Keratinocyte (primary cell): ENCODE results near the gene DOK5. TPM values are rescaled to one million over a fixed set of nuclear protein-coding genes. Genes with fewer than 3 reads are reported as not detected.

ENCODE experiments used
- DNase-seq: peaks from one replicate; pipeline ENCODE4 v3.0.0-alpha.2; 2011; ENCODE audit warnings: low read depth, missing footprints, low spot score
- FAIRE-seq: peaks from 2 replicates; lab custom pipeline; 2011; peaks lifted over from hg19 to GRCh38; lab: Jason Lieb, UNC
- H2AFZ ChIP-seq: 2 replicates; pipeline ENCODE4 v1.6.0; 2012; ENCODE audit warnings: low read length, control low read depth, inconsistent platforms; ENCODE audit not compliant: control insufficient read depth
- H3K27ac ChIP-seq: 2 replicates; pipeline ENCODE4 v1.5.1; 2011; ENCODE audit warnings: low read length; ENCODE audit not compliant: control insufficient read depth, insufficient read depth
- H3K27me3 ChIP-seq: 3 replicates; pipeline ENCODE4 v1.6.0; 2011; ENCODE audit warnings: low read length; ENCODE audit not compliant: control insufficient read depth, insufficient read depth; ENCODE audit errors: extremely low read depth
- H3K36me3 ChIP-seq, 2 experiments: 2 replicates in 1 of 2; 3 replicates in 1 of 2; pipeline ENCODE4 v1.5.1; 2011; ENCODE audit warnings: low read length in 2 of 2, mild to moderate bottlenecking in 1 of 2; ENCODE audit not compliant: control insufficient read depth in 2 of 2, insufficient read depth in 2 of 2; ENCODE audit errors: extremely low read depth in 1 of 2
- H3K4me1 ChIP-seq: 3 replicates; pipeline ENCODE4 v1.5.1; 2011; ENCODE audit warnings: low read length; ENCODE audit not compliant: control insufficient read depth, insufficient read depth; ENCODE audit errors: extremely low read depth
- H3K4me2 ChIP-seq: 3 replicates; pipeline ENCODE4 v1.6.0; 2011; ENCODE audit warnings: low read depth, low read length; ENCODE audit not compliant: control insufficient read depth, insufficient read depth; ENCODE audit errors: extremely low read depth
- H3K4me3 ChIP-seq, 3 experiments: fragments of 200-600 bp in 1 of 3; sonication (generic) in 1 of 3; 2 replicates in 2 of 3; 3 replicates in 1 of 3; pipeline ENCODE4 v1.5.1; 2011 to 2016; ENCODE audit warnings: low read length in 3 of 3, mild to moderate bottlenecking in 3 of 3, control low read depth in 2 of 3, inconsistent platforms in 1 of 3, low read depth in 1 of 3, mixed read lengths in 1 of 3, mixed run types in 1 of 3, moderate library complexity in 1 of 3; ENCODE audit not compliant: control insufficient read depth in 2 of 3, insufficient read depth in 2 of 3; ENCODE audit errors: extremely low read depth in 1 of 3
- H3K79me2 ChIP-seq: 2 replicates; pipeline ENCODE4 v1.6.0; 2012; ENCODE audit warnings: low read length; ENCODE audit not compliant: control insufficient read depth, insufficient read depth
- H3K9ac ChIP-seq: 3 replicates; pipeline ENCODE4 v1.6.0; 2011; ENCODE audit warnings: low read length; ENCODE audit not compliant: control insufficient read depth, insufficient read depth; ENCODE audit errors: extremely low read depth
- H3K9me1 ChIP-seq: 3 replicates; pipeline ENCODE4 v1.6.0; 2011; ENCODE audit warnings: low read length; ENCODE audit not compliant: control insufficient read depth, insufficient read depth; ENCODE audit errors: extremely low read depth
- H3K9me3 ChIP-seq: 2 replicates; pipeline ENCODE4 v1.5.1; 2012; ENCODE audit warnings: low read depth, low read length; ENCODE audit not compliant: control insufficient read depth
- H4K20me1 ChIP-seq: 3 replicates; pipeline ENCODE4 v1.6.0; 2011; ENCODE audit warnings: low read length; ENCODE audit not compliant: control insufficient read depth, insufficient read depth; ENCODE audit errors: extremely low read depth
- EZH2 ChIP-seq: IDR thresholded peaks from one replicate; pipeline ENCODE4 v1.6.1; 2012; ENCODE audit warnings: inconsistent platforms, mild to moderate bottlenecking, low read length, moderate library complexity
- dilution Hi-C: fragments of 300-500 bp; cut with MboI; formaldehyde crosslinking; loops from one replicate; pipeline ENCODE4 v1.7.0; 2020; ENCODE audit warnings: low sequenced_read_pairs; ENCODE audit not compliant: extremely low pct_ligation_motif_present
- polyA plus RNA-seq, 5 experiments: library from polyadenylated mRNA; depleted of rRNA in 3 of 5; stranded (reverse) in 3 of 5; stranded (forward) in 1 of 5; unstranded in 1 of 5; fragments of >200 nt; gene quantifications; 1 replicate in 1 of 5; 2 replicates in 3 of 5; 3 replicates in 1 of 5; pipeline versions ENCODE4 v1.2.1 to v1.2.3, GENCODE V29; 2011 to 2012; ENCODE audit warnings: missing spikeins in 2 of 5, low read depth in 1 of 5, low replicate concordance in 1 of 5
- TF ChIP-seq, protein P1 (sequence below), 3 experiments: IDR thresholded peaks in 1 of 3; conservative IDR thresholded peaks in 1 of 3; optimal IDR thresholded peaks in 1 of 3; 2 replicates in 2 of 3; 3 replicates in 1 of 3; pipeline versions ENCODE3 to v1.5.1; 2011; ENCODE audit warnings: low read length in 3 of 3, mild to moderate bottlenecking in 3 of 3, moderate library complexity in 2 of 3, control low read depth in 1 of 3, inconsistent platforms in 1 of 3; ENCODE audit not compliant: insufficient read depth in 2 of 3; ENCODE audit errors: extremely low read depth in 1 of 3

DOK5 gene
- polyA plus RNA-seq, 1 donor (not counting 4 experiments of a cell fraction or from before 2014, with no cell fraction given) = not detected

DNA sequence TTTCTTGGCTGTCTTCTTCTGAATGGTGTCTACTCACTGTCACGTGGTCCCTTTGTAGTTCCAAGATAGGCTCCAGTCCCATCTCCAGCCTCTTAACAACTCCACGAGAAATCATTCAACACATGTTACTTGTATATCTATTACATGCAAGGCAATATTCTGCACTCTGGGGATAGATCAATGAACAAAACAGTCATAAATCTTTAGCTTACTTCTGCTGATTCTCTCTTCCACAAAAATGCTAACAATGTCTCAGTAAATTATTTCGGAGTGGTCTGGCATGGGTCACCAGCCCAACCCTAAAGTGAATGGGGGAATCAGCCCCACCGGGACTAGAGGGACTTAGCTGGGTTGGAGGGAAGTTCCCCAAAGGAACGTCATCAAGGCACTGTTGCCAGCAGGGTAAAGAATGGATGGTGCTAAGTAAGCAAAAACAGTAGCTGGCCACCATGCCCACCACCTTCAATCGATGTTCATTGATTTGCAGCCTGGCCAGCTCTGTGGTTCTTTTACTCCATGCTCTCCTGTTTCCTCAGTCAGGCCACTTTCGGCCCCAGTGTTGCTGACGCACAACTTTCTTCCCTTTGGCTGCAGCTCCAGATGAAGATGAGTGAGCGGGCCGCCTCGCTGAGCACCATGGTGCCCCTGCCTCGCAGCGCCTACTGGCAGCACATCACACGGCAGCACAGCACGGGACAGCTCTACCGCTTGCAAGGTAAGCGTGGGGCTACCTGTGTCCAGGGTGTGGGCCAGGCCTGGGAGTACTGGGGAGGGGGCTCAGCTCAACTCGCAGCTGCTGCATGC, 167.7 kb downstream of the DOK5 start:
- DNase-seq = no peak
- dilution Hi-C loops = no loop called here
- Histone ChIP-seq H3K4me2 (no peak overlapping the region), H3K4me1 (no peaks in the 10 kb centered on the region), H3K27ac (no peak overlapping the region), H3K9ac (no peak overlapping the region), H3K9me3 (no peaks in the 10 kb centered on the region), H3K79me2 (no peaks in the 10 kb centered on the region), H3K27me3 (no peaks in the 10 kb centered on the region), H2AFZ (no peak overlapping the region), H3K36me3 (no peaks in the 10 kb centered on the region), H4K20me1 (no peaks in the 10 kb centered on the region), H3K9me1 (no peaks in the 10 kb centered on the region), H3K4me3 (no peak overlapping the region)
- no peak for FAIRE-seq
- TF ChIP-seq EZH2 = no peak
- TF ChIP-seq, protein P1, sequence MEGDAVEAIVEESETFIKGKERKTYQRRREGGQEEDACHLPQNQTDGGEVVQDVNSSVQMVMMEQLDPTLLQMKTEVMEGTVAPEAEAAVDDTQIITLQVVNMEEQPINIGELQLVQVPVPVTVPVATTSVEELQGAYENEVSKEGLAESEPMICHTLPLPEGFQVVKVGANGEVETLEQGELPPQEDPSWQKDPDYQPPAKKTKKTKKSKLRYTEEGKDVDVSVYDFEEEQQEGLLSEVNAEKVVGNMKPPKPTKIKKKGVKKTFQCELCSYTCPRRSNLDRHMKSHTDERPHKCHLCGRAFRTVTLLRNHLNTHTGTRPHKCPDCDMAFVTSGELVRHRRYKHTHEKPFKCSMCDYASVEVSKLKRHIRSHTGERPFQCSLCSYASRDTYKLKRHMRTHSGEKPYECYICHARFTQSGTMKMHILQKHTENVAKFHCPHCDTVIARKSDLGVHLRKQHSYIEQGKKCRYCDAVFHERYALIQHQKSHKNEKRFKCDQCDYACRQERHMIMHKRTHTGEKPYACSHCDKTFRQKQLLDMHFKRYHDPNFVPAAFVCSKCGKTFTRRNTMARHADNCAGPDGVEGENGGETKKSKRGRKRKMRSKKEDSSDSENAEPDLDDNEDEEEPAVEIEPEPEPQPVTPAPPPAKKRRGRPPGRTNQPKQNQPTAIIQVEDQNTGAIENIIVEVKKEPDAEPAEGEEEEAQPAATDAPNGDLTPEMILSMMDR (optimal IDR thresholded peaks at IDR 0.05 in 1 of 3, IDR thresholded peaks at IDR 0.05 in 1 of 3, conservative IDR thresholded peaks at IDR 0.05 in 1 of 3; ENCODE audit: extremely low read depth in 1 of 3, insufficient read depth in 2 of 3, low read length in 3 of 3) = no peak

DNA sequence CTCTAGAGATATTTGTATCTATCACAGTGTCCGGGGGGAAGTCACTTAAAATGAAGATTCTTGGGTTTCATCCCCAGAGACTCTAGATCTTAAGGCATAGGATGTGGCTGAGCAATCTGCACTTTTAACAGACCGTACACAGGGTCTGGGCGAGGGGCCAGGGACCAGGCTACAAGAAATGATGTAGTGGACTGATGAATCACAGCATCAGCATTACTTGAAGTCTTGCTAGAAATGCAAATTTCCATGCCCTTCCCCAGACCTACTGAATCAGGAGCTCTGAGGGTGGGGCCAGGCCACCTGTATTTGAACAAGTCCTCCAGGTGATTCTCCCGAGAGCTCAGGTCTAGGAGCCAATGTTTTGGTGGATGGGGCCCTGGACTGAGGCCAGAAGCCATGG, 168.4 kb downstream of the DOK5 start:
- no peaks in the 10 kb centered on the region for H3K36me3 ChIP-seq
- H3K9me3 ChIP-seq = no peaks in the 10 kb centered on the region
- no peak overlapping the region for H3K4me2 ChIP-seq
- no peak for DNase-seq
- TF ChIP-seq, protein P1 (optimal IDR thresholded peaks at IDR 0.05 in 1 of 3, IDR thresholded peaks at IDR 0.05 in 1 of 3, conservative IDR thresholded peaks at IDR 0.05 in 1 of 3; ENCODE audit: extremely low read depth in 1 of 3, insufficient read depth in 2 of 3, low read length in 3 of 3) = no peak
- no peaks in the 10 kb centered on the region for H3K27me3 ChIP-seq
- H3K9ac ChIP-seq = no peak overlapping the region
- H4K20me1 ChIP-seq = no peaks in the 10 kb centered on the region
- dilution Hi-C loops = no loop called here
- H3K4me1 ChIP-seq = no peaks in the 10 kb centered on the region
- H3K9me1 ChIP-seq = no peaks in the 10 kb centered on the region
- H3K4me3 ChIP-seq = no peak overlapping the region
- no peak for FAIRE-seq
- no peak overlapping the region for H2AFZ ChIP-seq
- no peaks in the 10 kb centered on the region for H3K79me2 ChIP-seq
- H3K27ac ChIP-seq = no peak overlapping the region
